HepG2 (cell line): ENCODE measurements around the gene ANAPC5. TPM values are rescaled to one million over a fixed set of nuclear protein-coding genes. Genes with fewer than 3 reads are reported as not detected.

ENCODE experiments used
- ATAC-seq: fragments of 200-7000 bp; cut with Tn5 transposase; 3 replicates; pipeline ENCODE4 v1.9.1; 2020; ENCODE audit warnings: mild to moderate bottlenecking, moderate library complexity
- BruUV-seq: library from RNA; stranded (reverse); fragments of 400-500 nt; replicated peaks from 2 replicates; lab custom pipeline; 2021; lab: Mats Ljungman, UMichigan
- CTCF ChIA-PET: fragments of 300-600 bp; formaldehyde crosslinking; extraction: SDS; loops from one replicate; lab custom pipeline; 2021; ENCODE audit warnings: low total read pairs, inconsistent platforms, low intra/inter-chr PET ratio; lab: Yijun Ruan, JAX
- POLR2A ChIA-PET: fragments of 350-600 bp; sonication (Branson Sonifier 250); formaldehyde crosslinking; loops from one replicate; lab custom pipeline; 2020; ENCODE audit warnings: antibody characterized with exemption, inconsistent platforms; lab: Yijun Ruan, JAX
- DNase-seq: peaks from one replicate; pipeline ENCODE4 v3.0.0-alpha.2; 2015; ENCODE audit warnings: low spot score
- FAIRE-seq: peaks from 3 replicates; lab custom pipeline; 2011; peaks lifted over from hg19 to GRCh38; lab: Jason Lieb, UNC
- H2AFZ ChIP-seq: one replicate; pipeline ENCODE4 v1.6.1; 2011; ENCODE audit warnings: low read length, inconsistent platforms
- H3K27ac ChIP-seq: fragments of 300-600 bp; 3 replicates; pipeline ENCODE4 v1.8.0; 2011; ENCODE audit warnings: mixed run types, mild to moderate bottlenecking, mixed read lengths, low read length, inconsistent platforms; ENCODE audit not compliant: insufficient read depth; ENCODE audit errors: extremely low read length
- H3K27me3 ChIP-seq, 2 experiments: fragments of 200-600 bp in 1 of 2; 2 replicates in 1 of 2; 3 replicates in 1 of 2; pipeline versions ENCODE4 v1.6.0 to v1.8.0; 2011; ENCODE audit warnings: low read length in 2 of 2, mild to moderate bottlenecking in 2 of 2, moderate library complexity in 2 of 2, inconsistent platforms in 1 of 2; ENCODE audit not compliant: insufficient read depth in 2 of 2, control insufficient read depth in 1 of 2
- H3K36me3 ChIP-seq, 2 experiments: fragments of 200-600 bp in 1 of 2; replicated peaks in 1 of 2; 2 replicates in 1 of 2; 3 replicates in 1 of 2; pipeline versions ENCODE4 v1.5.1 to v1.8.0; 2011; ENCODE audit warnings: low read length in 2 of 2, inconsistent platforms in 1 of 2; ENCODE audit not compliant: insufficient read depth in 2 of 2, control insufficient read depth in 1 of 2
- H3K4me1 ChIP-seq: 2 replicates; pipeline ENCODE4 v1.5.1; 2012; ENCODE audit warnings: low read length, inconsistent platforms; ENCODE audit not compliant: insufficient read depth
- H3K4me2 ChIP-seq: 2 replicates; pipeline ENCODE4 v1.6.0; 2011; ENCODE audit warnings: low read depth, low read length, inconsistent platforms
- H3K4me3 ChIP-seq, 3 experiments: fragments of 200-600 bp in 1 of 3; sonication (generic), shearing (Covaris generic) in 1 of 3; replicated peaks in 1 of 3; 2 replicates each; pipeline ENCODE4 v1.5.1; 2011 to 2016; ENCODE audit warnings: low read length in 3 of 3, inconsistent platforms in 2 of 3, low read depth in 2 of 3, mild to moderate bottlenecking in 2 of 3, control low read depth in 1 of 3, mixed read lengths in 1 of 3; ENCODE audit not compliant: insufficient read depth in 1 of 3
- H3K79me2 ChIP-seq: one replicate; pipeline ENCODE4 v1.6.1; 2011; ENCODE audit warnings: low read length, inconsistent platforms; ENCODE audit not compliant: insufficient read depth
- H3K9ac ChIP-seq: 2 replicates; pipeline ENCODE4 v1.6.0; 2011; ENCODE audit warnings: mild to moderate bottlenecking, low read depth, low read length, inconsistent platforms; ENCODE audit not compliant: insufficient read depth
- H3K9me3 ChIP-seq: 2 replicates; pipeline ENCODE4 v1.5.1; 2012; ENCODE audit warnings: mild to moderate bottlenecking, low read length
- H4K20me1 ChIP-seq: 2 replicates; pipeline ENCODE4 v1.6.0; 2011; ENCODE audit warnings: inconsistent platforms, mild to moderate bottlenecking, low read length, moderate library complexity; ENCODE audit not compliant: insufficient read depth
- BRD4 ChIP-seq: sonication (generic); formaldehyde crosslinking; IDR thresholded peaks from 2 replicates; pipeline ENCODE4 v1.4.0; 2020; ENCODE audit warnings: missing genetic modification reagents
- HNF4A ChIP-seq: sonication (generic); formaldehyde crosslinking; IDR thresholded peaks from 2 replicates; pipeline ENCODE4 v1.4.0; 2020; ENCODE audit warnings: missing genetic modification reagents
- KLF9 ChIP-seq: IDR thresholded peaks from 2 replicates; pipeline ENCODE4 v1.6.1; 2016; ENCODE audit warnings: low read depth
- MTF2 ChIP-seq: sonication (generic); formaldehyde crosslinking; IDR thresholded peaks from 2 replicates; pipeline ENCODE4 v1.5.0; 2020; ENCODE audit warnings: missing genetic modification reagents, borderline replicate concordance
- PHF21A ChIP-seq: sonication (generic); formaldehyde crosslinking; IDR thresholded peaks from 2 replicates; pipeline ENCODE4 v1.5.0; 2020; ENCODE audit warnings: mild to moderate bottlenecking, missing genetic modification reagents
- RFX3 ChIP-seq: IDR thresholded peaks from 2 replicates; pipeline ENCODE4 v1.6.1; 2016; ENCODE audit warnings: missing biosample characterization, missing genetic modification reagents
- SCMH1 ChIP-seq: sonication (generic); formaldehyde crosslinking; IDR thresholded peaks from 2 replicates; pipeline ENCODE4 v1.9.0; 2021; ENCODE audit warnings: missing genetic modification reagents, mild to moderate bottlenecking, borderline replicate concordance
- ZNF383 ChIP-seq: sonication (generic); formaldehyde crosslinking; IDR thresholded peaks from 2 replicates; pipeline ENCODE4 v1.4.0; 2020; ENCODE audit warnings: missing genetic modification reagents, mild to moderate bottlenecking, borderline replicate concordance
- ZNF543 ChIP-seq: sonication (generic); formaldehyde crosslinking; IDR thresholded peaks from 2 replicates; pipeline ENCODE4 v1.4.0; 2020; ENCODE audit warnings: mild to moderate bottlenecking, missing genetic modification reagents
- ZNF720 ChIP-seq: sonication (generic); formaldehyde crosslinking; IDR thresholded peaks from 2 replicates; pipeline ENCODE4 v1.4.0; 2020; ENCODE audit warnings: missing genetic modification reagents
- WGBS: methylation state at CpG from one replicate; pipeline ENCODE4 v1.1.6; 2017; ENCODE audit warnings: low lambda C conversion rate; 5-methylcytosine and 5-hydroxymethylcytosine counted together
- in situ Hi-C: cut with HindIII; loops from 2 replicates; pipeline ENCODE4 v1.10.0; 2017; ENCODE audit warnings: low pct_unique_long_range_greater_than_20kb; ENCODE audit not compliant: extremely low pct_ligation_motif_present
- intact Hi-C: fragments of 100-400 bp; cut with micrococcal nuclease; formaldehyde crosslinking; loops from one replicate; pipeline ENCODE4 v1.10.0; 2022; ENCODE audit not compliant: unreplicated experiment
- polyA plus RNA-seq, 8 experiments: library from polyadenylated mRNA; depleted of rRNA in 3 of 8; stranded (reverse) in 7 of 8; unstranded in 1 of 8; fragments of >200 nt; fragmentation: Illumina TruSeq in 4 of 8; extraction: Trizol in 4 of 8; gene quantifications; 2 replicates each; pipeline versions ENCODE4 v1.2.1 to v1.2.3, GENCODE V29; 2011 to 2016; ENCODE audit warnings: low read depth in 4 of 8, missing spikeins in 1 of 8, mixed read lengths in 1 of 8; ENCODE audit not compliant: insufficient read depth in 1 of 8
- total RNA-seq, 5 experiments: library from RNA; depleted of rRNA; stranded (reverse); fragments of >200 nt; fragmentation: Illumina TruSeq; extraction: Trizol; gene quantifications; 2 replicates each; pipeline ENCODE4 v1.2.3, GENCODE V29; 2016; ENCODE audit warnings: low read depth in 1 of 5
- TF ChIP-seq, protein P1 (sequence below): sonication (generic); formaldehyde crosslinking; IDR thresholded peaks from 2 replicates; pipeline ENCODE4 v1.5.1; 2020; ENCODE audit warnings: mild to moderate bottlenecking, missing genetic modification reagents, borderline replicate concordance
- TF ChIP-seq, protein P2 (sequence below): sonication (generic); formaldehyde crosslinking; IDR thresholded peaks from 2 replicates; pipeline ENCODE4 v1.8.0; 2023; ENCODE audit warnings: mild to moderate bottlenecking, missing genetic modification reagents
- TF ChIP-seq, protein P3 (sequence below): sonication (generic); formaldehyde crosslinking; conservative IDR thresholded peaks from 2 replicates; pipeline ENCODE4 v1.4.0; 2020; ENCODE audit warnings: missing genetic modification reagents
- TF ChIP-seq, protein P4 (sequence below): sonication (generic); formaldehyde crosslinking; IDR thresholded peaks from 2 replicates; pipeline ENCODE4 v1.4.0; 2020; ENCODE audit warnings: missing genetic modification reagents, borderline replicate concordance

Gene ANAPC5
- total and polyA plus RNA-seq, 2 of the 13 experiments (the other 11 are each of a cell fraction or from before 2014, with no cell fraction given) = 146 to 161 TPM

DNA sequence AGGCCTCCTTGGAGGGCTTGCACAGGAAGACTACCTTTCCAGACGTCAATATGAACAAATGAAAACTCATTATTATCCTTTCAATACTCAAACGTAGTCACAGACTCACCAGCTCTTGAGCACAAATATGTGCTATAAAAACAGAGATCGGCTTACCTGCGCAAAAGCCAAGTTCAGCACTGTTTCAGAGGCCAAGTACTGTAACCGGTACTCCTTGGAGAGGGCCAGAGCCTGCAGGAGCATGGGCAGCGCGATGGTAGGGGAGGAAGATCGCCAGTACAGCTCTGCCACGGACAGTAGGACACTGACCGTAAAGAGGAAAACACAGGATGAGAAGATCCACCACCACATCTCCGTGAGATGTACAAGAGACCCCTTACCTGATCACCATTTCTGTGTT lies 34.1 kb downstream of the ANAPC5 start:
- in situ Hi-C loops = no loop called here
- no TSS peak for BruUV-seq

More for the DNA sequence above, 34.1 kb downstream of the ANAPC5 start:
- 98% methylated on average over 11 of the region's 11 CpGs for WGBS
- DNase-seq (no peak), FAIRE-seq (no peak)
- Histone ChIP-seq H3K36me3 (peaks cover 9 to 40% of the 10 kb centered on the region in 2 experiments), H3K9ac (no peak overlapping the region)
- POLR2A ChIA-PET = no interaction called here
- no peak for TF ChIP-seq ZNF383 (CRISPR knock-in tag)
- no peak for TF ChIP-seq RFX3
- no peak for TF ChIP-seq BRD4 (CRISPR knock-in tag)
- TF ChIP-seq, protein P1, sequence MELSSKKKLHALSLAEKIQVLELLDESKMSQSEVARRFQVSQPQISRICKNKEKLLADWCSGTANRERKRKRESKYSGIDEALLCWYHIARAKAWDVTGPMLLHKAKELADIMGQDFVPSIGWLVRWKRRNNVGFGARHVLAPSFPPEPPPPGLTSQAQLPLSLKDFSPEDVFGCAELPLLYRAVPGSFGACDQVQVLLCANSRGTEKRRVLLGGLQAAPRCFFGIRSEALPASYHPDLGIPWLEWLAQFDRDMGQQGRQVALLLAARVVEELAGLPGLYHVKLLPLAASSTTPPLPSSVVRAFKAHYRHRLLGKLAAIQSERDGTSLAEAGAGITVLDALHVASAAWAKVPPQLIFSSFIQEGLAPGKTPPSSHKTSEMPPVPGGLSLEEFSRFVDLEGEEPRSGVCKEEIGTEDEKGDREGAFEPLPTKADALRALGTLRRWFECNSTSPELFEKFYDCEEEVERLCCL (CRISPR knock-in tag) = no peak
- no peak for TF ChIP-seq MTF2 (CRISPR knock-in tag)
- TF ChIP-seq, protein P2, sequence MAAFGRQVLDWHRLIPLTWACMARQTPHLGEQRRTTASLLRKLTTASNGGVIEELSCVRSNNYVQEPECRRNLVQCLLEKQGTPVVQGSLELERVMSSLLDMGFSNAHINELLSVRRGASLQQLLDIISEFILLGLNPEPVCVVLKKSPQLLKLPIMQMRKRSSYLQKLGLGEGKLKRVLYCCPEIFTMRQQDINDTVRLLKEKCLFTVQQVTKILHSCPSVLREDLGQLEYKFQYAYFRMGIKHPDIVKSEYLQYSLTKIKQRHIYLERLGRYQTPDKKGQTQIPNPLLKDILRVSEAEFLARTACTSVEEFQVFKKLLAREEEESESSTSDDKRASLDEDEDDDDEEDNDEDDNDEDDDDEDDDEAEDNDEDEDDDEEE (CRISPR knock-in tag) = no peak
- no peak for TF ChIP-seq KLF9
- TF ChIP-seq HNF4A (CRISPR knock-in tag) = no peak
- no peak for TF ChIP-seq PHF21A
- TF ChIP-seq, protein P3, sequence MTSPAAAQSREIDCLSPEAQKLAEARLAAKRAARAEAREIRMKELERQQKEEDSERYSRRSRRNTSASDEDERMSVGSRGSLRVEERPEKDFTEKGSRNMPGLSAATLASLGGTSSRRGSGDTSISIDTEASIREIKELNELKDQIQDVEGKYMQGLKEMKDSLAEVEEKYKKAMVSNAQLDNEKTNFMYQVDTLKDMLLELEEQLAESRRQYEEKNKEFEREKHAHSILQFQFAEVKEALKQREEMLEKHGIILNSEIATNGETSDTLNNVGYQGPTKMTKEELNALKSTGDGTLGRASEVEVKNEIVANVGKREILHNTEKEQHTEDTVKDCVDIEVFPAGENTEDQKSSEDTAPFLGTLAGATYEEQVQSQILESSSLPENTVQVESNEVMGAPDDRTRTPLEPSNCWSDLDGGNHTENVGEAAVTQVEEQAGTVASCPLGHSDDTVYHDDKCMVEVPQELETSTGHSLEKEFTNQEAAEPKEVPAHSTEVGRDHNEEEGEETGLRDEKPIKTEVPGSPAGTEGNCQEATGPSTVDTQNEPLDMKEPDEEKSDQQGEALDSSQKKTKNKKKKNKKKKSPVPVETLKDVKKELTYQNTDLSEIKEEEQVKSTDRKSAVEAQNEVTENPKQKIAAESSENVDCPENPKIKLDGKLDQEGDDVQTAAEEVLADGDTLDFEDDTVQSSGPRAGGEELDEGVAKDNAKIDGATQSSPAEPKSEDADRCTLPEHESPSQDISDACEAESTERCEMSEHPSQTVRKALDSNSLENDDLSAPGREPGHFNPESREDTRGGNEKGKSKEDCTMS (CRISPR knock-in tag) = no peak
- no peak for TF ChIP-seq SCMH1 (CRISPR knock-in tag)
- TF ChIP-seq, protein P4, sequence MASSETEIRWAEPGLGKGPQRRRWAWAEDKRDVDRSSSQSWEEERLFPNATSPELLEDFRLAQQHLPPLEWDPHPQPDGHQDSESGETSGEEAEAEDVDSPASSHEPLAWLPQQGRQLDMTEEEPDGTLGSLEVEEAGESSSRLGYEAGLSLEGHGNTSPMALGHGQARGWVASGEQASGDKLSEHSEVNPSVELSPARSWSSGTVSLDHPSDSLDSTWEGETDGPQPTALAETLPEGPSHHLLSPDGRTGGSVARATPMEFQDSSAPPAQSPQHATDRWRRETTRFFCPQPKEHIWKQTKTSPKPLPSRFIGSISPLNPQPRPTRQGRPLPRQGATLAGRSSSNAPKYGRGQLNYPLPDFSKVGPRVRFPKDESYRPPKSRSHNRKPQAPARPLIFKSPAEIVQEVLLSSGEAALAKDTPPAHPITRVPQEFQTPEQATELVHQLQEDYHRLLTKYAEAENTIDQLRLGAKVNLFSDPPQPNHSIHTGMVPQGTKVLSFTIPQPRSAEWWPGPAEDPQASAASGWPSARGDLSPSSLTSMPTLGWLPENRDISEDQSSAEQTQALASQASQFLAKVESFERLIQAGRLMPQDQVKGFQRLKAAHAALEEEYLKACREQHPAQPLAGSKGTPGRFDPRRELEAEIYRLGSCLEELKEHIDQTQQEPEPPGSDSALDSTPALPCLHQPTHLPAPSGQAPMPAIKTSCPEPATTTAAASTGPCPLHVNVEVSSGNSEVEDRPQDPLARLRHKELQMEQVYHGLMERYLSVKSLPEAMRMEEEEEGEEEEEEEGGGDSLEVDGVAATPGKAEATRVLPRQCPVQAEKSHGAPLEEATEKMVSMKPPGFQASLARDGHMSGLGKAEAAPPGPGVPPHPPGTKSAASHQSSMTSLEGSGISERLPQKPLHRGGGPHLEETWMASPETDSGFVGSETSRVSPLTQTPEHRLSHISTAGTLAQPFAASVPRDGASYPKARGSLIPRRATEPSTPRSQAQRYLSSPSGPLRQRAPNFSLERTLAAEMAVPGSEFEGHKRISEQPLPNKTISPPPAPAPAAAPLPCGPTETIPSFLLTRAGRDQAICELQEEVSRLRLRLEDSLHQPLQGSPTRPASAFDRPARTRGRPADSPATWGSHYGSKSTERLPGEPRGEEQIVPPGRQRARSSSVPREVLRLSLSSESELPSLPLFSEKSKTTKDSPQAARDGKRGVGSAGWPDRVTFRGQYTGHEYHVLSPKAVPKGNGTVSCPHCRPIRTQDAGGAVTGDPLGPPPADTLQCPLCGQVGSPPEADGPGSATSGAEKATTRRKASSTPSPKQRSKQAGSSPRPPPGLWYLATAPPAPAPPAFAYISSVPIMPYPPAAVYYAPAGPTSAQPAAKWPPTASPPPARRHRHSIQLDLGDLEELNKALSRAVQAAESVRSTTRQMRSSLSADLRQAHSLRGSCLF (CRISPR knock-in tag) = no peak
- no peak for TF ChIP-seq ZNF720
- no peak for TF ChIP-seq ZNF543 (CRISPR knock-in tag)
- TF ChIP-seq, all 625 proteins: peak for 0
- no peak overlapping the region for H3K4me2 ChIP-seq
- H3K4me3 ChIP-seq = no peak overlapping the region
- CTCF ChIA-PET = no interaction called here
- no peak for ATAC-seq
- H2AFZ ChIP-seq = no peak overlapping the region
- no peaks in the 10 kb centered on the region for H4K20me1 ChIP-seq
- no peaks in the 10 kb centered on the region for H3K27me3 ChIP-seq
- intact Hi-C loops = no loop called here
- no peaks in the 10 kb centered on the region for H3K4me1 ChIP-seq
- H3K9me3 ChIP-seq = no peaks in the 10 kb centered on the region
- no peaks in the 10 kb centered on the region for H3K79me2 ChIP-seq
- H3K27ac ChIP-seq = no peak overlapping the region
